ENCODE measurements around the gene DDI2. TPM values are rescaled to one million over a fixed set of nuclear protein-coding genes. Genes with fewer than 3 reads are reported as not detected.

The DDI2 gene
- total RNA-seq, 4 donors from 2014 or later = 41.7 to 79.8 (median 61.8) TPM

GRCh38 chr1:15714406-15715136 is 97.3 kb downstream of the DDI2 start:
- 34 to 53% methylated on average over 4 of the region's 4 CpGs for WGBS, 2 donors
- Histone ChIP-seq H3K4me1 (peaks cover 0 to 31% (median 12%) of the 10 kb centered on the region in 4 donors), H3K4me3 (no peak overlapping the region)

GRCh38 chr1:15717418-15718125 is 100.3 kb downstream of the DDI2 start:
- no peaks in the 10 kb centered on the region for H3K9me3 ChIP-seq
- peaks cover 0 to 68% (median 17%) of the 10 kb centered on the region in 3 donors for H3K36me3 ChIP-seq
- no peaks in the 10 kb centered on the region for H3K27me3 ChIP-seq
- H3K4me3 ChIP-seq = no peak overlapping the region
- TF ChIP-seq POLR2A (IDR thresholded peaks at IDR 0.05) (no peak), CTCF (IDR thresholded peaks at IDR 0.05) (no peak), EP300 (IDR thresholded peaks at IDR 0.05) (no peak)
- 89 to 90% methylated on average over 9 to 11 of the region's 11 CpGs for WGBS, 2 donors
- no peak for DNase-seq (ENCODE audit: low spot score in 2 of 2)
- no peak overlapping the region for H3K27ac ChIP-seq
- peaks cover 0 to 25% (median 12%) of the 10 kb centered on the region in 4 donors for H3K4me1 ChIP-seq

More at GRCh38 chr1:15714406-15715136, 97.3 kb downstream of the DDI2 start:
- Histone ChIP-seq H3K9me3 (no peaks in the 10 kb centered on the region), H3K27me3 (no peaks in the 10 kb centered on the region), H3K27ac (peak overlapping the region in 3 of 4 donors; percentile 58 to 84 (median 75)), H3K36me3 (peaks cover 0 to 39% (median 17%) of the 10 kb centered on the region in 3 donors)
- TF ChIP-seq POLR2A (IDR thresholded peaks at IDR 0.05) (no peak), CTCF (IDR thresholded peaks at IDR 0.05) (no peak), EP300 (IDR thresholded peaks at IDR 0.05) (peak in 1 of 2 donors; percentile 28)
- no peak for DNase-seq (ENCODE audit: low spot score in 2 of 2)

GRCh38 chr1:15718199-15718601 is 100.9 kb downstream of the DDI2 start:
- H3K27me3 ChIP-seq = no peaks in the 10 kb centered on the region
- peaks cover 0 to 25% (median 12%) of the 10 kb centered on the region in 4 donors for H3K4me1 ChIP-seq
- no peak for TF ChIP-seq EP300 (IDR thresholded peaks at IDR 0.05)
- H3K27ac ChIP-seq = no peak overlapping the region
- no peaks in the 10 kb centered on the region for H3K9me3 ChIP-seq
- H3K4me3 ChIP-seq = no peak overlapping the region
- H3K36me3 ChIP-seq = peaks cover 0 to 74% (median 17%) of the 10 kb centered on the region in 3 donors
- DNase-seq (ENCODE audit: low spot score in 2 of 2) = no peak
- WGBS, 2 donors = 90 to 92% methylated on average over 8 of the region's 8 CpGs

Small RNA genes lying within 50 kb of the gene (small RNA-seq; reads per million reads assigned to genes)
- gene AL121992.2 = not detected
- gene CD24P1 = not detected
- not detected for gene RNU7-179P

Other genes with a start within 250 kb of the DDI2 start
- gene EFHD2, start 207.6 kb upstream of the DDI2 start, total RNA-seq = 10 to 100 TPM; 17.0 to 61.5 (median 29.6) TPM
- 1 to 10 TPM in 3 of 4 donors, under 1 TPM in 1; 0.98 to 5.7 (median 1.9) TPM for gene CTRC, start 179.0 kb upstream of the DDI2 start, total RNA-seq
- gene CELA2A, start 160.7 kb upstream of the DDI2 start, total RNA-seq = 1 to 10 TPM in 3 of 4 donors, under 1 TPM in 1; 0.42 to 9.3 (median 1.5) TPM
- gene CELA2B, start 141.4 kb upstream of the DDI2 start, total RNA-seq = not detected
- gene CASP9, start 93.2 kb upstream of the DDI2 start, total RNA-seq = 10 to 100 TPM; 39.6 to 82.8 (median 51.7) TPM
- 10 to 100 TPM; 11.4 to 35.0 (median 26.3) TPM for gene DNAJC16, start 90.6 kb upstream of the DDI2 start, total RNA-seq
- gene AGMAT, start 32.4 kb upstream of the DDI2 start, total RNA-seq = not detected
- 10 to 100 TPM; 54.0 to 80.4 (median 57.1) TPM for gene PLEKHM2, start 66.9 kb downstream of the DDI2 start, total RNA-seq
- 10 to 100 TPM in 1 of 4 donors, 1 to 10 TPM in 3; 2.8 to 23.7 (median 3.3) TPM for gene SLC25A34, start 118.8 kb downstream of the DDI2 start, total RNA-seq
- not detected for gene TMEM82, start 125.0 kb downstream of the DDI2 start, total RNA-seq
- gene FBLIM1, start 141.3 kb downstream of the DDI2 start, total RNA-seq = 10 to 100 TPM; 33.3 to 46.5 (median 44.1) TPM
- 1 to 10 TPM; 1.1 to 2.5 (median 1.4) TPM for gene UQCRHL, start 190.2 kb downstream of the DDI2 start, total RNA-seq
- gene SPEN, start 230.2 kb downstream of the DDI2 start, total RNA-seq = 10 to 100 TPM; 67.9 to 87.0 (median 77.8) TPM

Measured in tibial nerve (tissue), 4 donors.